SU-DHL-6 (cell line): Measurements from ENCODE around the gene MGAT4C.

Experiments used
- H2AFZ ChIP-seq: fragments of 200-600 bp; sonication (generic); 2 replicates; pipeline ENCODE4 v1.6.1; 2014; ENCODE audit warnings: low read depth, mild to moderate bottlenecking, moderate library complexity, mixed read lengths, antibody characterized with exemption, low read length; ENCODE audit not compliant: severe bottlenecking
- H3F3A ChIP-seq: fragments of 200-600 bp; shearing (Covaris generic); 2 replicates; pipeline ENCODE4 v1.6.0; 2016; ENCODE audit warnings: antibody characterized with exemption, mild to moderate bottlenecking; ENCODE audit not compliant: insufficient read depth
- H3K27ac ChIP-seq: fragments of 200-600 bp; sonication (generic); 2 replicates; pipeline ENCODE4 v1.5.1; 2016; ENCODE audit warnings: low read depth, mild to moderate bottlenecking, low read length, moderate library complexity, mixed read lengths
- H3K27me3 ChIP-seq: fragments of 200-600 bp; sonication (generic), shearing (Covaris generic); 2 replicates; pipeline ENCODE4 v1.6.0; 2014; ENCODE audit warnings: mild to moderate bottlenecking, low read length
- H3K36me3 ChIP-seq: fragments of 200-600 bp; sonication (generic); 2 replicates; pipeline ENCODE4 v1.6.1; 2014; ENCODE audit warnings: mild to moderate bottlenecking, low read length, mixed read lengths
- H3K4me2 ChIP-seq: fragments of 300-600, 200-600 bp; shearing (Covaris generic), sonication (generic); 2 replicates; pipeline ENCODE4 v1.6.0; 2014; ENCODE audit warnings: low read length, low read depth, mild to moderate bottlenecking; ENCODE audit not compliant: poor library complexity, severe bottlenecking
- H3K4me3 ChIP-seq: fragments of 200-600 bp; sonication (generic); 2 replicates; pipeline ENCODE4 v1.5.1; 2014; ENCODE audit warnings: antibody characterized with exemption, low read length, mild to moderate bottlenecking, mixed read lengths; ENCODE audit not compliant: insufficient read depth, poor library complexity, severe bottlenecking
- H3K79me2 ChIP-seq: fragments of 200-600 bp; sonication (generic); 2 replicates; pipeline ENCODE4 v1.6.1; 2014; ENCODE audit warnings: mild to moderate bottlenecking, low read length, moderate library complexity; ENCODE audit not compliant: insufficient read depth
- H3K9ac ChIP-seq: fragments of 200-600 bp; sonication (generic); 2 replicates; pipeline ENCODE4 v1.7.0; 2014; ENCODE audit warnings: mild to moderate bottlenecking, low read length
- H3K9me2 ChIP-seq: fragments of 200-600 bp; sonication (generic); replicated peaks from 2 replicates; pipeline ENCODE4 v1.6.1; 2014; ENCODE audit warnings: low read length; ENCODE audit not compliant: insufficient read depth
- H3K9me3 ChIP-seq: fragments of 200-600 bp; sonication (generic); 2 replicates; pipeline ENCODE4 v1.6.1; 2014; ENCODE audit warnings: low read length, mixed read lengths; ENCODE audit not compliant: insufficient read depth
- H4K20me1 ChIP-seq: fragments of 200-600 bp; sonication (generic); 2 replicates; pipeline ENCODE4 v1.6.1; 2014; ENCODE audit warnings: low read depth, mild to moderate bottlenecking, antibody characterized with exemption, low read length, moderate library complexity, mixed read lengths
- EZH2phosphoT487 ChIP-seq: fragments of 200-600 bp; sonication (generic), shearing (Covaris generic); conservative IDR thresholded peaks from 2 replicates; pipeline ENCODE4 v1.6.1; 2018; ENCODE audit warnings: mild to moderate bottlenecking, antibody characterized with exemption, low read length, moderate library complexity, mixed read lengths
- TF ChIP-seq, protein P1 (sequence below): fragments of 200-600 bp; sonication (generic); IDR thresholded peaks from one replicate; pipeline ENCODE4 v1.5.1; 2017; ENCODE audit warnings: antibody characterized with exemption, mild to moderate bottlenecking, low read length, moderate library complexity; ENCODE audit not compliant: insufficient read depth, poor library complexity, severe bottlenecking

Gene MGAT4C

DNA sequence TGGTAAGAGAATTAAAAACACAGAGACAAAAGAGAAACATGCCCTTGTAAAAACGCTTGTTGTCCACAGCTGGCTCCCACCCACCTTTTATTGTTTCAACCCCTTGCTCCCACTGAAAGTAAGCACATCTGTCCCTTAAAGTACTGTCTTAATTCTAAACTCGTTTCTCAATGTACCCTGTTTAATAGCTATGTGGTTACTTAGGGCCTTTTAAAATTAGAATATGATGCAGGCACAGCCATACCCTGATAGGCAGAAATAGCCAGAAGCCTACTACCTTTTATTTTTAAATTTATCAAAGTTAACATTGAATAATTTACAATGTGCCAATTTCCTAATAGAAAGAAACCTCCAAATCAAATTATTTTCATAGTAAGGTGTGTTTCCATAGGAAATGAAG is 4.0 kb upstream of the MGAT4C start:
- H3K79me2 ChIP-seq: no peaks in the 10 kb centered on the region
- no peak for TF ChIP-seq EZH2phosphoT487
- TF ChIP-seq, protein P1, sequence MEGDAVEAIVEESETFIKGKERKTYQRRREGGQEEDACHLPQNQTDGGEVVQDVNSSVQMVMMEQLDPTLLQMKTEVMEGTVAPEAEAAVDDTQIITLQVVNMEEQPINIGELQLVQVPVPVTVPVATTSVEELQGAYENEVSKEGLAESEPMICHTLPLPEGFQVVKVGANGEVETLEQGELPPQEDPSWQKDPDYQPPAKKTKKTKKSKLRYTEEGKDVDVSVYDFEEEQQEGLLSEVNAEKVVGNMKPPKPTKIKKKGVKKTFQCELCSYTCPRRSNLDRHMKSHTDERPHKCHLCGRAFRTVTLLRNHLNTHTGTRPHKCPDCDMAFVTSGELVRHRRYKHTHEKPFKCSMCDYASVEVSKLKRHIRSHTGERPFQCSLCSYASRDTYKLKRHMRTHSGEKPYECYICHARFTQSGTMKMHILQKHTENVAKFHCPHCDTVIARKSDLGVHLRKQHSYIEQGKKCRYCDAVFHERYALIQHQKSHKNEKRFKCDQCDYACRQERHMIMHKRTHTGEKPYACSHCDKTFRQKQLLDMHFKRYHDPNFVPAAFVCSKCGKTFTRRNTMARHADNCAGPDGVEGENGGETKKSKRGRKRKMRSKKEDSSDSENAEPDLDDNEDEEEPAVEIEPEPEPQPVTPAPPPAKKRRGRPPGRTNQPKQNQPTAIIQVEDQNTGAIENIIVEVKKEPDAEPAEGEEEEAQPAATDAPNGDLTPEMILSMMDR: no peak

DNA sequence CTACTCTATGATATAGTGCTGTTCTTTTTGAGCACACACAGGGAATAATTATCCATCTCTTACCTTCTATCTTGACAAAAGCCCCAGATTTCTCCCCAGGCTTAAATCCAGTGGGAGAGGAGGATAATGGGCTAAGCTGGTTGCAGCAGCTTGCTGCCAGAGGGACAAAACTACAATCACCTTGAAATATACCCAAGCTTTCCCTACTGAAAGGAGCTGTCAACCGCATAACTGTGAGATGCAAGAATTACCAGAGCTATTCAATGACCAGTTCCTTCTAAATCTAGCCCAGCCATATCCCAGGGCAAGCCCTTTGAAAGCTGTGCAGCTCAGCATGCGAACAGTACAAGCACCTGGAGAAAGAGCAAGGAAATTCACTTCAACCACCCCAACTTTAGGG is 943 bp upstream of the MGAT4C start:
- no peaks in the 10 kb centered on the region for H3K27me3 ChIP-seq
- no peaks in the 10 kb centered on the region for H3K36me3 ChIP-seq
- no peaks in the 10 kb centered on the region for H3K9me3 ChIP-seq
- H2AFZ ChIP-seq: no peak overlapping the region
- no peak overlapping the region for H3K9ac ChIP-seq
- no peaks in the 10 kb centered on the region for H3K79me2 ChIP-seq
- H4K20me1 ChIP-seq: no peaks in the 10 kb centered on the region
- no peaks in the 10 kb centered on the region for H3F3A ChIP-seq
- H3K27ac ChIP-seq: no peak overlapping the region
- H3K4me2 ChIP-seq: no peak overlapping the region
- no peak overlapping the region for H3K4me3 ChIP-seq
- H3K9me2 ChIP-seq: no peaks in the 10 kb centered on the region
- TF ChIP-seq, protein P1: no peak
- TF ChIP-seq EZH2phosphoT487: no peak

More for the DNA sequence above, 4.0 kb upstream of the MGAT4C start:
- H4K20me1 ChIP-seq: no peaks in the 10 kb centered on the region
- H3K9me2 ChIP-seq: no peaks in the 10 kb centered on the region
- no peak overlapping the region for H3K4me2 ChIP-seq
- H3K4me3 ChIP-seq: no peak overlapping the region
- no peaks in the 10 kb centered on the region for H3K36me3 ChIP-seq
- H2AFZ ChIP-seq: no peak overlapping the region
- no peak overlapping the region for H3K27ac ChIP-seq
- H3K27me3 ChIP-seq: no peaks in the 10 kb centered on the region
- no peak overlapping the region for H3K9ac ChIP-seq
- no peaks in the 10 kb centered on the region for H3K9me3 ChIP-seq
- no peaks in the 10 kb centered on the region for H3F3A ChIP-seq

DNA sequence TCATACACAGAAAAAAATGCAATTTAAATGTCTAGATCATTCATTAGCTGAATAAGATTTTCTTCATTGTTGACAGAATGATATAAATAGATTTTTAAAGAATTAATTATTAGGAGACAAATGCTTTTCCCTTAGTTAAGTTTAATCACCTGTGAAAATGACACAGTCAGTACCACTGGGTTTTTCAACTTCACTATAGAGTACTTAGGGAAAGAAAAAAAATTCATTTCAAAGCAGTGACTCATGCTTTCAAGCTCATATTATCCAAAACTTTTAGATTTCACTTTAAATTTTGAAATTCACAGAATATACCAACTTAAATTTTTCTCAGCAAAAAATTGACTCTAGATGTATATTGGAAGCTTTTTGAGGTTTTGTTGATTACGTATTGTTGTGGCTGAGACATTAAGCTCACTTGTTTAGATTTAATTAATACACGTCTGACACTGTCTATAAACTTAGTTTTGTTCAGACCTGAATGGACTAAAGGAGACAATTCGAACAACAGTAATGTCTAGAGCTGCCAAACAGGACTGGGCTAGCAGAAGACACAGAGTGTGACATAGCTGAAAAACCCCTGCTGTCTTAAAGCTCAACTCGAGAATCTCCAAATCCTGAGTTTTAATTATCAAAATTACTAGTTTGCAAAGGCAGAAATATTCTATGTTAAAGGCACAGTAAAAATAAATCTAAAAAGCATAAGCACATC is 1.6 kb downstream of the MGAT4C start:
- no peaks in the 10 kb centered on the region for H3K9me2 ChIP-seq
- no peaks in the 10 kb centered on the region for H4K20me1 ChIP-seq
- H3F3A ChIP-seq: no peaks in the 10 kb centered on the region
- no peaks in the 10 kb centered on the region for H3K9me3 ChIP-seq
- H3K27me3 ChIP-seq: no peaks in the 10 kb centered on the region
- TF ChIP-seq, protein P1: no peak
- no peak for TF ChIP-seq EZH2phosphoT487
- H2AFZ ChIP-seq: no peak overlapping the region
- no peak overlapping the region for H3K4me3 ChIP-seq
- H3K27ac ChIP-seq: no peak overlapping the region
- H3K4me2 ChIP-seq: no peak overlapping the region
- no peaks in the 10 kb centered on the region for H3K36me3 ChIP-seq
- no peaks in the 10 kb centered on the region for H3K79me2 ChIP-seq
- no peak overlapping the region for H3K9ac ChIP-seq
